Ovary (tissue), 3 donors: ENCODE measurements around the gene STARD4.

ENCODE experiments used
- POLR2A ChIP-seq: fragments of 450-650 bp; IDR thresholded peaks from one replicate; pipeline ENCODE4 v1.6.1; 2017; ENCODE audit warnings: antibody characterized with exemption, mild to moderate bottlenecking, moderate library complexity
- TF ChIP-seq, protein P1 (sequence below), 3 donors: fragments of 450-650 bp in 2 of 3; fragments of 200-600 bp in 1 of 3; IDR thresholded peaks; one replicate each; pipeline versions ENCODE4 v1.5.1 to v1.8.0; 2016 to 2022; ENCODE audit warnings: antibody characterized with exemption in 3 of 3, mild to moderate bottlenecking in 1 of 3
- donor health status: DM: no; HTN: no; CAD: no.

DNA sequence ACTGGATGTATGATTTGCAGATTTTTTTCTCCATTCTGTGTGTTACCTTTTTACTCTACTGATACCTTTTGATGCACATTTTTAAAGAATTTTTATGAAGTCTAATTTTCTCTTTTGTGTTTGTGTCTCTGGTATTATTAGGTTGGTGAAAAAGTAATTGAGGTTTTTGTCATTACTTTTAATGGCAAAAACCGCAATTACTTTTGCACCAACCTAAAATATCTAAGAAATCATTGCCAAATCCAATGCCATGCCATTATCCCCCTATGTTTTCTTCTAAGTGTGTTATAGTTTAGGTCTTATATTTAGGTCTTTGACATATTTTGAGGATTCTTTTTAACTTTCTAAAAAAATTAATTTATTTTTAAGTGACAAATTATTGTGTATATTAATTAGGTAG is 43.4 kb upstream of the STARD4 start:
- TF ChIP-seq, protein P1, sequence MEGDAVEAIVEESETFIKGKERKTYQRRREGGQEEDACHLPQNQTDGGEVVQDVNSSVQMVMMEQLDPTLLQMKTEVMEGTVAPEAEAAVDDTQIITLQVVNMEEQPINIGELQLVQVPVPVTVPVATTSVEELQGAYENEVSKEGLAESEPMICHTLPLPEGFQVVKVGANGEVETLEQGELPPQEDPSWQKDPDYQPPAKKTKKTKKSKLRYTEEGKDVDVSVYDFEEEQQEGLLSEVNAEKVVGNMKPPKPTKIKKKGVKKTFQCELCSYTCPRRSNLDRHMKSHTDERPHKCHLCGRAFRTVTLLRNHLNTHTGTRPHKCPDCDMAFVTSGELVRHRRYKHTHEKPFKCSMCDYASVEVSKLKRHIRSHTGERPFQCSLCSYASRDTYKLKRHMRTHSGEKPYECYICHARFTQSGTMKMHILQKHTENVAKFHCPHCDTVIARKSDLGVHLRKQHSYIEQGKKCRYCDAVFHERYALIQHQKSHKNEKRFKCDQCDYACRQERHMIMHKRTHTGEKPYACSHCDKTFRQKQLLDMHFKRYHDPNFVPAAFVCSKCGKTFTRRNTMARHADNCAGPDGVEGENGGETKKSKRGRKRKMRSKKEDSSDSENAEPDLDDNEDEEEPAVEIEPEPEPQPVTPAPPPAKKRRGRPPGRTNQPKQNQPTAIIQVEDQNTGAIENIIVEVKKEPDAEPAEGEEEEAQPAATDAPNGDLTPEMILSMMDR (IDR thresholded peaks at IDR 0.05) = no peak
- no peak for TF ChIP-seq POLR2A
